Neural progenitor cell (in vitro differentiated cells): ENCODE measurements around the gene ST7. TPM values are rescaled to one million over a fixed set of nuclear protein-coding genes. Genes with fewer than 3 reads are reported as not detected.
"Not testable (repeated sequence)": the region's sequence is repeated elsewhere in the genome, so short reads cannot be mapped to it uniquely, and the experiment has no call there.

ENCODE experiments used
- DNase-seq: peaks from one replicate; pipeline ENCODE4 v3.0.0-alpha.2; 2016; ENCODE audit warnings: low spot score
- H2AFZ ChIP-seq: fragments of 200-600 bp; sonication (generic); replicated peaks from 2 replicates; pipeline ENCODE4 v1.6.1; 2016; ENCODE audit warnings: antibody characterized with exemption
- H3F3A ChIP-seq: fragments of 200-600 bp; sonication (generic); 2 replicates; pipeline ENCODE4 v1.6.1; 2016; ENCODE audit warnings: antibody characterized with exemption, low read depth
- H3K27ac ChIP-seq: fragments of 200-600 bp; sonication (generic); 2 replicates; pipeline ENCODE4 v1.5.1; 2016; ENCODE audit warnings: mild to moderate bottlenecking
- H3K27me3 ChIP-seq: fragments of 200-600 bp; sonication (generic); 2 replicates; pipeline ENCODE4 v1.6.1; 2016; ENCODE audit warnings: mild to moderate bottlenecking, moderate library complexity
- H3K36me3 ChIP-seq: fragments of 200-600 bp; sonication (generic); 2 replicates; pipeline ENCODE4 v1.5.1; 2016
- H3K4me1 ChIP-seq: fragments of 200-600 bp; sonication (generic); 2 replicates; pipeline ENCODE4 v1.6.1; 2016; ENCODE audit warnings: mixed run types
- H3K4me2 ChIP-seq: fragments of 200-600 bp; sonication (generic); 2 replicates; pipeline ENCODE4 v1.6.1; 2016
- H3K4me3 ChIP-seq: fragments of 200-600 bp; sonication (generic); 2 replicates; pipeline ENCODE4 v1.5.1; 2016
- H3K79me2 ChIP-seq: fragments of 200-600 bp; sonication (generic); 2 replicates; pipeline ENCODE4 v1.6.1; 2016; ENCODE audit warnings: low read depth
- H3K9ac ChIP-seq: fragments of 200-600 bp; sonication (generic); 2 replicates; pipeline ENCODE4 v1.6.1; 2016
- H3K9me3 ChIP-seq: fragments of 200-600 bp; sonication (generic); 2 replicates; pipeline ENCODE4 v1.5.1; 2016; ENCODE audit warnings: low read depth
- H4K20me1 ChIP-seq: fragments of 200-600 bp; sonication (generic); 2 replicates; pipeline ENCODE4 v1.6.1; 2016; ENCODE audit warnings: low read depth
- H3K27ac Mint-ChIP-seq: 3 replicates; pipeline ENCODE4 v1.8.0; 2021; ENCODE audit warnings: mixed read lengths
- H3K27me3 Mint-ChIP-seq: 2 replicates; pipeline ENCODE4 v1.8.0; 2022; ENCODE audit warnings: low read depth, mild to moderate bottlenecking, inconsistent platforms, moderate library complexity, mixed read lengths; ENCODE audit not compliant: insufficient read depth
- H3K36me3 Mint-ChIP-seq: 3 replicates; pipeline ENCODE4 v1.8.0; 2021; ENCODE audit warnings: mixed read lengths
- H3K4me1 Mint-ChIP-seq: 3 replicates; pipeline ENCODE4 v1.8.0; 2021; ENCODE audit warnings: mixed read lengths
- H3K4me3 Mint-ChIP-seq: 3 replicates; pipeline ENCODE4 v1.8.0; 2021; ENCODE audit warnings: mild to moderate bottlenecking, moderate library complexity, mixed read lengths
- H3K9me3 Mint-ChIP-seq: 3 replicates; pipeline ENCODE4 v1.8.0; 2020; ENCODE audit warnings: mixed read lengths
- EZH2 ChIP-seq: fragments of 200-600 bp; sonication (generic); IDR thresholded peaks from 2 replicates; pipeline ENCODE4 v1.6.1; 2017; ENCODE audit warnings: antibody characterized with exemption, mild to moderate bottlenecking, moderate library complexity
- EZH2phosphoT487 ChIP-seq: fragments of 200-600 bp; sonication (generic); IDR thresholded peaks from 2 replicates; pipeline ENCODE4 v1.6.1; 2017; ENCODE audit warnings: antibody characterized with exemption
- total RNA-seq: library from RNA; depleted of rRNA; stranded (reverse); fragments of >200 nt; gene quantifications from 2 replicates; pipeline ENCODE4 v1.2.3, GENCODE V29; 2015; ENCODE audit warnings: low replicate concordance
- TF ChIP-seq, protein P1 (sequence below): fragments of 200-600 bp; sonication (generic); IDR thresholded peaks from 2 replicates; pipeline ENCODE4 v1.5.1; 2017; ENCODE audit warnings: antibody characterized with exemption, mild to moderate bottlenecking

The ST7 gene
- total RNA-seq, 1 donor from 2014 or later: 5.8 TPM

DNA sequence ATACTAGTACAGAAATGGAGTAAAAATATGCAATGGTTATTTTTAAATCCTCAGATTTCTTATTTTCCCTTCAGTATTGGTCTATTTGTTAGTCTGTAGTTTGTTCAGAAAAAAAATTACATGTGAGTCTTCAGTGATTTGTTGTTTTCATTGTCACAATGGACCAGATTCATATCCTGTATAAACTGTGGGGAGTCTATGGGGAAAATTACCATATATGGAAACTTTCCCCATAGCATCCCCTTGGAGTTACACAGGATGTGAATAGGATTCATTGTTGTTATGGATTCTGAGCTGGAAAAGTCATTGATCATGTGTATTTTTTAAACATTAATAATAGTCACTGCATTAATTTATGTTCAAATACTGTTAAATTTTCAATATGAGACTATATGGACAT, 72.6 kb downstream of the ST7 start:
- Histone ChIP-seq H3F3A (peaks cover 5% of the 10 kb centered on the region), H2AFZ (no peak overlapping the region), H4K20me1 (no peaks in the 10 kb centered on the region), H3K9ac (no peak overlapping the region), H3K27ac (no peak overlapping the region), H3K79me2 (no peaks in the 10 kb centered on the region), H3K4me2 (no peak overlapping the region), H3K4me3 (no peak overlapping the region), H3K36me3 (no peaks in the 10 kb centered on the region), H3K27me3 (no peaks in the 10 kb centered on the region), H3K9me3 (no peaks in the 10 kb centered on the region), H3K4me1 (peaks cover 8% of the 10 kb centered on the region)
- no peak overlapping the region for H3K27ac Mint-ChIP-seq
- no peak overlapping the region for H3K4me3 Mint-ChIP-seq
- H3K27me3 Mint-ChIP-seq: peaks cover 5% of the 10 kb centered on the region
- DNase-seq: no peak
- peaks cover 12% of the 10 kb centered on the region for H3K9me3 Mint-ChIP-seq
- TF ChIP-seq, protein P1, sequence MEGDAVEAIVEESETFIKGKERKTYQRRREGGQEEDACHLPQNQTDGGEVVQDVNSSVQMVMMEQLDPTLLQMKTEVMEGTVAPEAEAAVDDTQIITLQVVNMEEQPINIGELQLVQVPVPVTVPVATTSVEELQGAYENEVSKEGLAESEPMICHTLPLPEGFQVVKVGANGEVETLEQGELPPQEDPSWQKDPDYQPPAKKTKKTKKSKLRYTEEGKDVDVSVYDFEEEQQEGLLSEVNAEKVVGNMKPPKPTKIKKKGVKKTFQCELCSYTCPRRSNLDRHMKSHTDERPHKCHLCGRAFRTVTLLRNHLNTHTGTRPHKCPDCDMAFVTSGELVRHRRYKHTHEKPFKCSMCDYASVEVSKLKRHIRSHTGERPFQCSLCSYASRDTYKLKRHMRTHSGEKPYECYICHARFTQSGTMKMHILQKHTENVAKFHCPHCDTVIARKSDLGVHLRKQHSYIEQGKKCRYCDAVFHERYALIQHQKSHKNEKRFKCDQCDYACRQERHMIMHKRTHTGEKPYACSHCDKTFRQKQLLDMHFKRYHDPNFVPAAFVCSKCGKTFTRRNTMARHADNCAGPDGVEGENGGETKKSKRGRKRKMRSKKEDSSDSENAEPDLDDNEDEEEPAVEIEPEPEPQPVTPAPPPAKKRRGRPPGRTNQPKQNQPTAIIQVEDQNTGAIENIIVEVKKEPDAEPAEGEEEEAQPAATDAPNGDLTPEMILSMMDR: no peak
- TF ChIP-seq EZH2 (no peak), EZH2phosphoT487 (no peak)
- peaks cover 16% of the 10 kb centered on the region for H3K36me3 Mint-ChIP-seq
- H3K4me1 Mint-ChIP-seq: peaks cover 18% of the 10 kb centered on the region

DNA sequence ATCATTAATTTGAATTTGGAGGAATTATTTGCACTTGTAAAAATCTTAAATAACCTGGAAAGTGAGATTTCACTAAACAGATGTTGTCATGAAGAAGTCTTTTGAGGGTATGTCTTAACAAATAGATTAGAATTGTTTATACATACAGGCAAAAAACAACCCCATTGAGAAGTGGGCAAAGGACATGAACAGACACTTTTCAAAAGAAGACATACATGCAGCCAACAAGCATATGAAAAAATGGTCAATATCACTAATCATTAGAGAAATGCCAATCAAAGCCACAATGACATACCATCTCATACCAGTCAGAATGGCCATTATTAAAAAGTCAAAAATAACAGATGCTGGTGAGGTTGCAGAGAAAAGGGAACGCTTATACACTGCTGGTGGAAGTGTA, 77.0 kb downstream of the ST7 start:
- Mint-ChIP-seq H3K36me3 (peaks cover 18% of the 10 kb centered on the region), H3K9me3 (peaks cover 13% of the 10 kb centered on the region)
- not testable (repeated sequence) for H3K4me1 Mint-ChIP-seq, H3K27me3 Mint-ChIP-seq, H3K79me2 ChIP-seq, H2AFZ ChIP-seq, H3K4me3 ChIP-seq, H3F3A ChIP-seq, H3K4me3 Mint-ChIP-seq, H3K27me3 ChIP-seq, H3K9me3 ChIP-seq, H3K4me2 ChIP-seq, H3K27ac ChIP-seq, H4K20me1 ChIP-seq, H3K4me1 ChIP-seq, H3K27ac Mint-ChIP-seq, DNase-seq, H3K9ac ChIP-seq, H3K36me3 ChIP-seq

DNA sequence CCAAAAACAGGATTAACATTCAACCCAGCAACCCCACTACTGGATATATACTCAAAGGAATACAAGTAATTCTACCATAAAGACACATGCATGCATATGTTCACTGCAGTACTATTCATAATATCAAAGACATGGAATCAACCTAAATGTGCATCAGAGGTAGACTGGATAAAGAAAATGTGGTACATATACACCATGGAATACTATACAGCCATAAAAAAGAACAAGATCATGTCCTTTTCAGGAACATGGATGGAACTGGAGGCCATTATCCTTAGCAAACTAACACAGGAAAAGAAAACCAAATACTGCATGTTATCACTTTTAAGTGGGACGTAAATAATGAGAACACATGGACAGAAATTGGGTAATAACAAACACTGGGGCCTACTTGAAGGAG, 77.5 kb downstream of the ST7 start:
- not testable (repeated sequence) for H3F3A ChIP-seq, H3K9me3 ChIP-seq, H3K9ac ChIP-seq, H3K36me3 ChIP-seq, H3K4me2 ChIP-seq, H3K27ac ChIP-seq, H3K27me3 Mint-ChIP-seq, H2AFZ ChIP-seq, H3K4me3 ChIP-seq, H3K4me1 ChIP-seq, H3K27me3 ChIP-seq, H3K4me3 Mint-ChIP-seq, H3K27ac Mint-ChIP-seq, H3K79me2 ChIP-seq, DNase-seq, H4K20me1 ChIP-seq, H3K4me1 Mint-ChIP-seq
- H3K9me3 Mint-ChIP-seq: peaks cover 13% of the 10 kb centered on the region
- H3K36me3 Mint-ChIP-seq: peaks cover 18% of the 10 kb centered on the region

DNA sequence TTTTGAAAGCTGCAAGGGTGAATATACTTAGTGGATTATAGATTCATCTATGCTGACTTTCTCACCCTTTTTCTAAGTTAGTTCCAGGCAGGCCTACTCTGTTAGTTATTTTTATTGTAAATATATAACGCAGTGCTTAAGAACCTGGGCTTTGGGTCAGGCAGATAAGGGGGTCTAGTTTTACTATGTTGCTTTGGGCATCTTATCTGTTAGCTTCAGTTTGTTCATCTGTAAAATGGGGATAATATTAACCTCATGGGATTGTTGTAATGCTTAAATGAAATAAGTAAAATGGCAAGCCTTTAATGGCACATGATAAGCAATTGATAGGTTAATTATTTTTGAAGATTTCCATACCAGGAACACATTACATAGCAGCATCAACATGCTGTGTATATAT, 79.5 kb downstream of the ST7 start:
- Histone ChIP-seq H3K9me3 (no peaks in the 10 kb centered on the region), H2AFZ (no peak overlapping the region), H3K9ac (no peak overlapping the region), H3K4me3 (no peak overlapping the region), H3K27me3 (no peaks in the 10 kb centered on the region), H3K4me2 (no peak overlapping the region), H4K20me1 (no peaks in the 10 kb centered on the region), H3K27ac (no peak overlapping the region), H3K36me3 (no peaks in the 10 kb centered on the region), H3F3A (no peaks in the 10 kb centered on the region), H3K79me2 (no peaks in the 10 kb centered on the region), H3K4me1 (no peaks in the 10 kb centered on the region)
- no peak overlapping the region for H3K4me3 Mint-ChIP-seq
- no peak overlapping the region for H3K27ac Mint-ChIP-seq
- peaks cover 7% of the 10 kb centered on the region for H3K27me3 Mint-ChIP-seq
- peaks cover 13% of the 10 kb centered on the region for H3K9me3 Mint-ChIP-seq
- no peak for DNase-seq
- peaks cover 12% of the 10 kb centered on the region for H3K36me3 Mint-ChIP-seq
- TF ChIP-seq, protein P1: no peak
- TF ChIP-seq EZH2phosphoT487 (no peak), EZH2 (no peak)
- peaks cover 13% of the 10 kb centered on the region for H3K4me1 Mint-ChIP-seq
